CD8-positive, alpha-beta memory T cell (primary cell): Measurements from ENCODE around the gene SCGB1C1. TPM values are rescaled to one million over a fixed set of nuclear protein-coding genes. Genes with fewer than 3 reads are reported as not detected.
A peak's percentile ranks its signal among the peaks of the same experiment; 100 is the strongest.

Experiments
- CTCF ChIA-PET: fragments of 350-600 bp; sonication (Branson Sonifier 250); formaldehyde crosslinking; loops from one replicate; lab custom pipeline; 2021; ENCODE audit warnings: antibody characterized with exemption; lab: Charles Lee
- POLR2A ChIA-PET: fragments of 350-600 bp; sonication (Branson Sonifier 250); formaldehyde crosslinking; loops from one replicate; lab custom pipeline; 2021; ENCODE audit warnings: antibody characterized with exemption; lab: Charles Lee
- DNase-seq, 5 donors: peaks; one replicate each; pipeline versions ENCODE4 v3.0.0 to v3.0.0-alpha.2; 2020 to 2022; ENCODE audit warnings: mixed read lengths in 1 of 5
- H3K27ac ChIP-seq: one replicate; pipeline ENCODE4 v1.7.0; 2013; ENCODE audit warnings: low read depth, mild to moderate bottlenecking, low read length, moderate library complexity
- H3K27me3 ChIP-seq: 2 replicates; pipeline ENCODE4 v1.7.0; 2013; ENCODE audit warnings: low read length, mild to moderate bottlenecking; ENCODE audit not compliant: insufficient read depth, poor library complexity, severe bottlenecking
- H3K36me3 ChIP-seq: 2 replicates; pipeline ENCODE4 v1.7.0; 2013; ENCODE audit warnings: mild to moderate bottlenecking, low read length, moderate library complexity; ENCODE audit not compliant: insufficient read depth
- H3K4me1 ChIP-seq: 2 replicates; pipeline ENCODE4 v1.7.0; 2013; ENCODE audit warnings: mild to moderate bottlenecking, low read length, moderate library complexity; ENCODE audit not compliant: insufficient read depth
- H3K4me3 ChIP-seq: 2 replicates; pipeline ENCODE4 v1.7.0; 2013; ENCODE audit warnings: mild to moderate bottlenecking, low read length
- H3K9me3 ChIP-seq: 2 replicates; pipeline ENCODE4 v1.7.0; 2013; ENCODE audit warnings: mild to moderate bottlenecking, low read length
- H3K27ac Mint-ChIP-seq, 8 donors: one replicate each; pipeline ENCODE4 v1.8.0; 2020 to 2021; ENCODE audit warnings: mixed read lengths in 8 of 8, mild to moderate bottlenecking in 6 of 8, inconsistent platforms in 3 of 8, moderate library complexity in 3 of 8
- H3K27me3 Mint-ChIP-seq, 2 donors: one replicate each; pipeline ENCODE4 v1.8.0; 2020 to 2021; ENCODE audit warnings: mixed read lengths in 2 of 2, mild to moderate bottlenecking in 1 of 2, moderate library complexity in 1 of 2
- H3K36me3 Mint-ChIP-seq, 3 donors: one replicate each; pipeline ENCODE4 v1.8.0; 2020 to 2021; ENCODE audit warnings: mixed read lengths in 3 of 3, inconsistent platforms in 1 of 3, mild to moderate bottlenecking in 1 of 3
- H3K4me1 Mint-ChIP-seq, 3 donors: one replicate each; pipeline ENCODE4 v1.8.0; 2020 to 2021; ENCODE audit warnings: mixed read lengths in 3 of 3, inconsistent platforms in 1 of 3, mild to moderate bottlenecking in 1 of 3
- H3K4me3 Mint-ChIP-seq, 7 donors: one replicate each; pipeline ENCODE4 v1.8.0; 2020 to 2021; ENCODE audit warnings: mixed read lengths in 7 of 7, mild to moderate bottlenecking in 6 of 7, moderate library complexity in 4 of 7, inconsistent platforms in 2 of 7
- H3K9me3 Mint-ChIP-seq, 5 donors: one replicate each; pipeline ENCODE4 v1.8.0; 2020 to 2022; ENCODE audit warnings: mixed read lengths in 5 of 5, mild to moderate bottlenecking in 3 of 5, moderate library complexity in 2 of 5, inconsistent platforms in 1 of 5
- polyA plus RNA-seq: library from polyadenylated mRNA; unstranded; fragments of 300-500 nt; fragmentation: Illumina TruSeq; gene quantifications from one replicate; pipeline ENCODE4 v1.2.3, GENCODE V29; 2021
- total RNA-seq, 2 experiments: library from RNA; stranded (reverse); gene quantifications; one replicate each; pipeline ENCODE4 v1.2.3, GENCODE V29; 2021

SCGB1C1 gene
- total and polyA plus RNA-seq, 3 experiments from 2014 or later = not detected

DNA sequence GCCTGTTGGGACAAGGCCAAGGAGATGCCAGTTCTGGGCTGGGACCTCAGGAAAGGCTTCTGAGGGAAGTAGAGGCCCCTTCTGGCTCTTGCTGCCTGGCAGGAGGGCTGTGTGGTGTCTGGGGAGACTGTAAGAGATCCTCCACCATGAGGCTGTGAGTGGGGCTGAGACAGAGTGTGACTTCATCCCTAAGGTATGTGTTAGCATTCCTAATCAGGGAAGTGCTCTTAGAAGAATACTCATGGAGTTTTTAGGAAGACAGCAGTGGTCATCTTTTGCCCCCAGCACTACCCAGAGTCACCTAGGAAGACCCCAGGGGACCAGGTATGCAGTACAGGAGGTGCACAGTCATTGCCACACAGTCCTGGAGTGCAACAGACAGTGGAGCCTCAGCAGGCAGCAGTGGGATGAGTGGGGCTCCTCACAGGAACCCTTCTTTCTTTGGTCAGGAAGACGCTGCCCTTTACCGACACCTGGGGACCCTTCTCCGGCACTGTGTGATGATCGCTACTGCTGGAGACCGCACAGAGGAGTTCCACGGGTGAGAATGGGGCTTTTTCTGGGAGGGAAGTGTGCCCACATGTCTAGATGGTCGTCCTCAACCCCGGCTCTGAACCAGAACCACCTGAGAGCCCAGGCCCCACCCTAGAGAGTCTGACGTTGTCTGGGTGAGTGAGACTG is 17.4 kb downstream of the SCGB1C1 start:
- Histone ChIP-seq H3K27me3 (no peaks in the 10 kb centered on the region), H3K36me3 (peaks cover 62% of the 10 kb centered on the region), H3K4me3 (no peak overlapping the region), H3K27ac (peak overlapping the region; percentile 93), H3K4me1 (peaks cover 33% of the 10 kb centered on the region), H3K9me3 (no peaks in the 10 kb centered on the region)
- POLR2A ChIA-PET = no interaction called here
- CTCF ChIA-PET = no interaction called here
- peak overlapping the region; percentile 24 to 100 (median 86) for H3K27ac Mint-ChIP-seq
- no peak for DNase-seq
- peaks cover 0 to 3% (median 0%) of the 10 kb centered on the region in 5 donors for H3K9me3 Mint-ChIP-seq
- peak overlapping the region; percentile 29 to 100 (median 97) for H3K4me3 Mint-ChIP-seq
- peaks cover 0 to 8% of the 10 kb centered on the region in 2 donors for H3K27me3 Mint-ChIP-seq
- H3K4me1 Mint-ChIP-seq = peaks cover 24 to 47% (median 33%) of the 10 kb centered on the region in 3 donors
- peaks cover 0 to 83% (median 5%) of the 10 kb centered on the region in 3 donors for H3K36me3 Mint-ChIP-seq

DNA sequence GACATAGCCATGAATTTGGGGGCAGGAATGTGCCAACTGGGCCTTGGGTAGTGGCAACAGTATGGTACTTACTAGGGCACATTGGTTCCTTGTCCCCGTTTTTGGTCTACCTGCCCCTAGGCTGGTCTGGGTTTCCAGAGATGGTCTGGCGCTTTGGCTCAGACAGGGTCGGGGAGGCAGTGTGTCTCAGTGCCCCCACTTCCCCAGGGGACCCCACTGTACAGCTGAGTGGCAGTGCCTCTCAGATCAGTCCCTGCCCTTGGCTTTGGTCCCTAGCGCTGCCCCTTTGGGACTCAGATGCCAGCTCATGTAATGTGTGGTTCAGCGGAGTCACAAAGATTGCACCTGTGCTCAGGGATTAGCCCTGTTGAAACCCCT is 17.9 kb downstream of the SCGB1C1 start:
- Histone ChIP-seq H3K9me3 (no peaks in the 10 kb centered on the region), H3K4me3 (no peak overlapping the region), H3K27me3 (no peaks in the 10 kb centered on the region), H3K36me3 (peaks cover 57% of the 10 kb centered on the region), H3K4me1 (peaks cover 27% of the 10 kb centered on the region), H3K27ac (no peak overlapping the region)
- Mint-ChIP-seq H3K4me1 (peaks cover 21 to 42% (median 30%) of the 10 kb centered on the region in 3 donors), H3K9me3 (peaks cover 0 to 3% (median 0%) of the 10 kb centered on the region in 5 donors), H3K27me3 (peaks cover 0 to 8% of the 10 kb centered on the region in 2 donors), H3K27ac (peak overlapping the region in 7 of 8 donors; percentile 38 to 100 (median 78)), H3K36me3 (peaks cover 0 to 84% (median 5%) of the 10 kb centered on the region in 3 donors), H3K4me3 (peak overlapping the region in 6 of 7 donors; percentile 26 to 86 (median 45))
- ChIA-PET CTCF (no interaction called here), POLR2A (no interaction called here)
- DNase-seq = no peak

DNA sequence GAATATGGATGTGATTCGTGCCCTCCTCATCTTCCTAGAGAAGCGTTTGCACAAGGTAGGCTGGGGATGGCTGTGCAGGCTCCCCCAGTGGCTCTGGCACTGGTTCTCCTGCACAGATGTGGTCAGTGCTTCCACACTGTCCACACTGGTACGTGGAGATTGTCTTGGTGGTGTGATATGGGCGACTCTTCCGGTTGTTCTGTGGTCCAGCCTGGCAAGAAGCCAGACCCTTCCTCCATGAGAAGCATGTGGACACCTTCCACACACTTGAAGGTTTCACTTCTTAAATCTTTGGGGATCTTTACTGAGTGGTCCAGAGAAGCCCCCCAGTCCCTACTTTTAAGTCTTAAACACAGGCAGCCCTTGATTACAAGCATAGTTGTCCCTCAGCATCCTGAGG is 18.4 kb downstream of the SCGB1C1 start:
- H3K4me1 Mint-ChIP-seq = peaks cover 16 to 37% (median 25%) of the 10 kb centered on the region in 3 donors
- CTCF ChIA-PET = interaction anchor here (1.0 kb wide), 1 partner anchor 24 kb away, joined by 4 read pairs; no protein-coding TSS in a partner anchor
- peaks cover 54% of the 10 kb centered on the region for H3K36me3 ChIP-seq
- H3K27ac ChIP-seq = no peak overlapping the region
- no peaks in the 10 kb centered on the region for H3K9me3 ChIP-seq
- POLR2A ChIA-PET = no interaction called here
- H3K27ac Mint-ChIP-seq = peak overlapping the region in 7 of 8 donors; percentile 40 to 100 (median 77)
- H3K4me1 ChIP-seq = peaks cover 22% of the 10 kb centered on the region
- peak overlapping the region; percentile 19 to 86 (median 55) for H3K4me3 Mint-ChIP-seq
- H3K4me3 ChIP-seq = no peak overlapping the region
- peaks cover 0 to 3% (median 0%) of the 10 kb centered on the region in 5 donors for H3K9me3 Mint-ChIP-seq
- peaks cover 0 to 85% (median 5%) of the 10 kb centered on the region in 3 donors for H3K36me3 Mint-ChIP-seq
- no peaks in the 10 kb centered on the region for H3K27me3 ChIP-seq
- no peak for DNase-seq
- peaks cover 0 to 8% of the 10 kb centered on the region in 2 donors for H3K27me3 Mint-ChIP-seq

DNA sequence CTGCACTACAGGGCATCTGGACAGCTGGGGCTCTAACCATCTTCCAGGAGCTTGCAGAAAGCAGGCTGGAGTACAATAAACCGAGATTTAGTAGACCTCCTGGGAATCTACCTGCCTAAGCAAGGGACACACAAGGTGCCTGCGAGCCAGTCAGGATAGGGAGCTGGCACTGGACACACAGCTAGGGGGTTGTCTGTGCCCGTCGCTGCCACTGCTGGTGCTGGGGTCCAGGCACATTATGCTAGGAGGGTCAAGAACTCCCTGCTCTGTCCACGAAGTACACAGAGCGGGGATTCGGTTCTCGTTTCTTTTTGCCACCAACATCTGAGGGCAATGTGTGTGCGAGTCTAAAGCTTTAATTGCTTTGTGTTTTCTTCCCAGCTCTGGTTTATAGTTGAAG is 18.9 kb downstream of the SCGB1C1 start:
- peaks cover 0 to 82% (median 5%) of the 10 kb centered on the region in 3 donors for H3K36me3 Mint-ChIP-seq
- ChIA-PET POLR2A (no interaction called here), CTCF (interaction anchor here (0.6 to 1.0 kb wide), 2 partner anchors 23 to 511 kb away, joined by 3 to 4 read pairs; no protein-coding TSS in a partner anchor)
- H3K4me1 ChIP-seq = peaks cover 18% of the 10 kb centered on the region
- peaks cover 0 to 3% (median 0%) of the 10 kb centered on the region in 5 donors for H3K9me3 Mint-ChIP-seq
- peak overlapping the region in 5 of 7 donors; percentile 13 to 79 (median 62) for H3K4me3 Mint-ChIP-seq
- peaks cover 54% of the 10 kb centered on the region for H3K36me3 ChIP-seq
- no peaks in the 10 kb centered on the region for H3K9me3 ChIP-seq
- H3K27me3 ChIP-seq = no peaks in the 10 kb centered on the region
- H3K27ac ChIP-seq = no peak overlapping the region
- no peak for DNase-seq
- H3K27ac Mint-ChIP-seq = peak overlapping the region in 4 of 8 donors; percentile 76 to 99 (median 86)
- no peak overlapping the region for H3K4me3 ChIP-seq
- peaks cover 11 to 36% (median 22%) of the 10 kb centered on the region in 3 donors for H3K4me1 Mint-ChIP-seq
- H3K27me3 Mint-ChIP-seq = peaks cover 0 to 6% of the 10 kb centered on the region in 2 donors

DNA sequence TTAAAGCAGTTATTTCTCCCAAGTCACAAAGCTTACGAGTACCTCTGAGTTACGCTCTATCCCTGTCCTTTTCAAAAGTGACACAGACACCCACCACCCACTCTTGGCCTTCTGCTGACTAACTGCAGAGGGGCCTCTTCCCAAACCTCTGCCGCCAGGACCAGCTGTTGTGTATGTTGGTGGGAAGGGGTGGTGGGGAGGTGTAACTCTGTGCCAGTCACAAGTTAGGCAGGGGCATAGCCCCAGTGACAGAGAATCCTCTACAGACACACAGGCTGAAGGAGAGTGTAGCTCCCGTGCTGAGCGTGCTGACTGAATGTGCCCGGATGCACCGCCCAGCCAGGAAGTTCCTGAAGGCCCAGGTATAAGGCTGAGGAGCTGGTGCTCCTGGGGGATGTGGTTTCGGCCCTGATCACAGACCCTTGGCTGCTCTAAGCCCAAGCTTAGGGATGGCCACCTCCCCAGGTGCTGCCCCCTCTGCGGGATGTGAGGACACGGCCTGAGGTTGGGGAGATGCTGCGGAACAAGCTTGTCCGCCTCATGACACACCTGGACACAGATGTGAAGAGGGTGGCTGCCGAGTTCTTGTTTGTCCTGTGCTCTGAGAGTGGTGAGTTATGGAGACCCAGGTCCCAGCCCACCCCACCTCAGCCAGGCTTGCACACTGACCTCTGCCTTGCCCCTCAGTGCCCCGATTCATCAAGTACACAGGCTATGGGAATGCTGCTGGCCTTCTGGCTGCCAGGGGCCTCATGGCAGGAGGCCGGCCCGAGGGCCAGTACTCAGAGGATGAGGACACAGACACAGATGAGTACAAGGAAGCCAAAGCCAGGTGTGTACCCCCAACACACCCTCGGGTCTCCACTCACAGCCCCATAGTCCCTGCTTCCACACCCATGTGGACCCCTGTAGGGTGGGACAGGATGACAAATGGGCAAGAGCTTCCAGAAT is 19.5 kb downstream of the SCGB1C1 start:
- no peak for DNase-seq
- peaks cover 54% of the 10 kb centered on the region for H3K36me3 ChIP-seq
- H3K27ac ChIP-seq = no peak overlapping the region
- no peaks in the 10 kb centered on the region for H3K9me3 ChIP-seq
- H3K4me3 Mint-ChIP-seq = peak overlapping the region in 4 of 7 donors; percentile 6 to 79 (median 49)
- no peaks in the 10 kb centered on the region for H3K27me3 ChIP-seq
- H3K27me3 Mint-ChIP-seq = peaks cover 0 to 3% of the 10 kb centered on the region in 2 donors
- peaks cover 0 to under 1% (median 0%) of the 10 kb centered on the region in 5 donors for H3K9me3 Mint-ChIP-seq
- peaks cover 0 to 78% (median 5%) of the 10 kb centered on the region in 3 donors for H3K36me3 Mint-ChIP-seq
- H3K4me1 Mint-ChIP-seq = peaks cover 11 to 32% (median 19%) of the 10 kb centered on the region in 3 donors
- H3K4me1 ChIP-seq = peaks cover 18% of the 10 kb centered on the region
- H3K4me3 ChIP-seq = no peak overlapping the region
- ChIA-PET CTCF (interaction anchor here (0.6 to 1.0 kb wide), 2 partner anchors 22 to 510 kb away, joined by 3 to 4 read pairs; no protein-coding TSS in a partner anchor), POLR2A (no interaction called here)
- H3K27ac Mint-ChIP-seq = peak overlapping the region in 4 of 8 donors; percentile 22 to 99 (median 81)

DNA sequence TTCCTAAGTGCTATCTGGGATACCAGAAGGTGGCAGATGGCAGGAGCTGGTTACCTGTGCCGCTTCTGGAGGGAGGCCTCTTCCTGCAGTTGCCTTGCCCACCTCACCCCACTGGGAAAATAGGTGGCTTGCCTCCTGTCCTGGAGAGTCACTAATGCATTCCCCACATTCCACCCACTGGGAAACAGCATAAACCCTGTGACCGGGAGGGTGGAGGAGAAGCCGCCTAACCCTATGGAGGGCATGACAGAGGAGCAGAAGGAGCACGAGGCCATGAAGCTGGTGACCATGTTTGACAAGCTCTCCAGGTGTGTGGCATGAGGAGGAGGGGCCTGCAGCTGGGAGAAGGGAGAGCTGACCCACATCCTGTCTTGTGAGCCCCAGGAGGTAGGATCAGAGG is 20.2 kb downstream of the SCGB1C1 start:
- Histone ChIP-seq H3K4me3 (no peak overlapping the region), H3K27ac (no peak overlapping the region), H3K36me3 (peaks cover 54% of the 10 kb centered on the region), H3K4me1 (peaks cover 18% of the 10 kb centered on the region), H3K9me3 (no peaks in the 10 kb centered on the region), H3K27me3 (no peaks in the 10 kb centered on the region)
- H3K27ac Mint-ChIP-seq = peak overlapping the region in 4 of 8 donors; percentile 18 to 87 (median 64)
- CTCF ChIA-PET = no interaction called here
- peaks cover 15 to 30% (median 15%) of the 10 kb centered on the region in 3 donors for H3K4me1 Mint-ChIP-seq
- no peak for DNase-seq
- H3K9me3 Mint-ChIP-seq = no peaks in the 10 kb centered on the region
- no peaks in the 10 kb centered on the region for H3K27me3 Mint-ChIP-seq
- H3K36me3 Mint-ChIP-seq = peaks cover 0 to 75% (median 7%) of the 10 kb centered on the region in 3 donors
- peak overlapping the region in 1 of 7 donors; percentile 11 for H3K4me3 Mint-ChIP-seq
- POLR2A ChIA-PET = interaction anchor here (0.7 kb wide), 1 partner anchor 67 kb away, joined by 3 read pairs; no protein-coding TSS in a partner anchor

DNA sequence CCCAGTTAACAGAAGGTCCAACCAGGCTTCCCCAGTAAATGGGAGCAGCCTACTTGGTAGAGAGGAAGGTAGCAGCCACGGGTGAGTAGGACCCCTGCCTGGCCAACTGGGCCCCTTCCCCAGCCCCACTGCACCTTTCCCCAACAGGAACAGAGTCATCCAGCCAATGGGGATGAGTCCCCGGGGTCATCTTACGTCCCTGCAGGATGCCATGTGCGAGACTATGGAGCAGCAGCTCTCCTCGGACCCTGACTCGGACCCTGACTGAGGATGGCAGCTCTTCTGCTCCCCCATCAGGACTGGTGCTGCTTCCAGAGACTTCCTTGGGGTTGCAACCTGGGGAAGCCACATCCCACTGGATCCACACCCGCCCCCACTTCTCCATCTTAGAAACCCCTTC is 21.2 kb downstream of the SCGB1C1 start:
- no peaks in the 10 kb centered on the region for H3K9me3 ChIP-seq
- CTCF ChIA-PET = no interaction called here

More for the DNA sequence above, 21.2 kb downstream of the SCGB1C1 start:
- Mint-ChIP-seq H3K36me3 (peaks cover 0 to 75% (median 7%) of the 10 kb centered on the region in 3 donors), H3K27me3 (no peaks in the 10 kb centered on the region), H3K9me3 (no peaks in the 10 kb centered on the region), H3K4me1 (peaks cover 14 to 24% (median 15%) of the 10 kb centered on the region in 3 donors), H3K4me3 (peak overlapping the region in 1 of 7 donors; percentile 61), H3K27ac (peak overlapping the region in 3 of 8 donors; percentile 17 to 78 (median 68))
- Histone ChIP-seq H3K27me3 (no peaks in the 10 kb centered on the region), H3K4me1 (peaks cover 17% of the 10 kb centered on the region), H3K27ac (no peak overlapping the region), H3K4me3 (no peak overlapping the region), H3K36me3 (peaks cover 54% of the 10 kb centered on the region)
- POLR2A ChIA-PET = interaction anchor here (0.7 kb wide), 1 partner anchor 66 kb away, joined by 3 read pairs; no protein-coding TSS in a partner anchor
- DNase-seq = no peak
